SU-DHL-6 (cell line): ENCODE results near the gene ERP29.

ENCODE experiments used
- H2AFZ ChIP-seq: fragments of 200-600 bp; sonication (generic); 2 replicates; pipeline ENCODE4 v1.6.1; 2014; ENCODE audit warnings: low read depth, mild to moderate bottlenecking, moderate library complexity, mixed read lengths, antibody characterized with exemption, low read length; ENCODE audit not compliant: severe bottlenecking
- H3F3A ChIP-seq: fragments of 200-600 bp; shearing (Covaris generic); 2 replicates; pipeline ENCODE4 v1.6.0; 2016; ENCODE audit warnings: antibody characterized with exemption, mild to moderate bottlenecking; ENCODE audit not compliant: insufficient read depth
- H3K27ac ChIP-seq: fragments of 200-600 bp; sonication (generic); 2 replicates; pipeline ENCODE4 v1.5.1; 2016; ENCODE audit warnings: low read depth, mild to moderate bottlenecking, low read length, moderate library complexity, mixed read lengths
- H3K27me3 ChIP-seq: fragments of 200-600 bp; sonication (generic), shearing (Covaris generic); 2 replicates; pipeline ENCODE4 v1.6.0; 2014; ENCODE audit warnings: mild to moderate bottlenecking, low read length
- H3K36me3 ChIP-seq: fragments of 200-600 bp; sonication (generic); 2 replicates; pipeline ENCODE4 v1.6.1; 2014; ENCODE audit warnings: mild to moderate bottlenecking, low read length, mixed read lengths
- H3K4me2 ChIP-seq: fragments of 300-600, 200-600 bp; shearing (Covaris generic), sonication (generic); 2 replicates; pipeline ENCODE4 v1.6.0; 2014; ENCODE audit warnings: low read length, low read depth, mild to moderate bottlenecking; ENCODE audit not compliant: poor library complexity, severe bottlenecking
- H3K4me3 ChIP-seq: fragments of 200-600 bp; sonication (generic); 2 replicates; pipeline ENCODE4 v1.5.1; 2014; ENCODE audit warnings: antibody characterized with exemption, low read length, mild to moderate bottlenecking, mixed read lengths; ENCODE audit not compliant: insufficient read depth, poor library complexity, severe bottlenecking
- H3K79me2 ChIP-seq: fragments of 200-600 bp; sonication (generic); 2 replicates; pipeline ENCODE4 v1.6.1; 2014; ENCODE audit warnings: mild to moderate bottlenecking, low read length, moderate library complexity; ENCODE audit not compliant: insufficient read depth
- H3K9ac ChIP-seq: fragments of 200-600 bp; sonication (generic); 2 replicates; pipeline ENCODE4 v1.7.0; 2014; ENCODE audit warnings: mild to moderate bottlenecking, low read length
- H3K9me2 ChIP-seq: fragments of 200-600 bp; sonication (generic); replicated peaks from 2 replicates; pipeline ENCODE4 v1.6.1; 2014; ENCODE audit warnings: low read length; ENCODE audit not compliant: insufficient read depth
- H3K9me3 ChIP-seq: fragments of 200-600 bp; sonication (generic); 2 replicates; pipeline ENCODE4 v1.6.1; 2014; ENCODE audit warnings: low read length, mixed read lengths; ENCODE audit not compliant: insufficient read depth
- H4K20me1 ChIP-seq: fragments of 200-600 bp; sonication (generic); 2 replicates; pipeline ENCODE4 v1.6.1; 2014; ENCODE audit warnings: low read depth, mild to moderate bottlenecking, antibody characterized with exemption, low read length, moderate library complexity, mixed read lengths
- CTCF ChIP-seq: fragments of 200-600 bp; sonication (generic); IDR thresholded peaks from one replicate; pipeline ENCODE4 v1.5.1; 2017; ENCODE audit warnings: antibody characterized with exemption, mild to moderate bottlenecking, low read length, moderate library complexity; ENCODE audit not compliant: insufficient read depth, poor library complexity, severe bottlenecking
- EZH2phosphoT487 ChIP-seq: fragments of 200-600 bp; sonication (generic), shearing (Covaris generic); conservative IDR thresholded peaks from 2 replicates; pipeline ENCODE4 v1.6.1; 2018; ENCODE audit warnings: mild to moderate bottlenecking, antibody characterized with exemption, low read length, moderate library complexity, mixed read lengths

ERP29 gene

GRCh38 chr12:112049351-112049750 lies 36.1 kb downstream of the ERP29 start:
- Histone ChIP-seq H3K79me2 (no peaks in the 10 kb centered on the region), H2AFZ (no peak overlapping the region), H3K27me3 (no peaks in the 10 kb centered on the region), H3K27ac (no peak overlapping the region), H3K9me3 (no peaks in the 10 kb centered on the region), H3K36me3 (peaks cover 59% of the 10 kb centered on the region), H3F3A (0 out of 2 replicates have a peak, but pooled peaks cover 5% of the 10 kb centered on the region), H3K9ac (no peak overlapping the region), H3K4me2 (no peak overlapping the region), H3K4me3 (no peak overlapping the region), H3K9me2 (no peaks in the 10 kb centered on the region), H4K20me1 (no peaks in the 10 kb centered on the region)
- TF ChIP-seq EZH2phosphoT487 (no peak), CTCF (no peak)

- Histone ChIP-seq H3K9me3 (no peaks in the 10 kb centered on the region), H3K9ac (no peak overlapping the region), H3F3A (no peaks in the 10 kb centered on the region; the same call in 1 of the 2 replicates), H2AFZ (no peak overlapping the region), H3K36me3 (peaks cover 31% of the 10 kb centered on the region), H3K27ac (no peak overlapping the region), H3K4me3 (no peak overlapping the region), H3K79me2 (no peaks in the 10 kb centered on the region), H3K4me2 (no peak overlapping the region), H3K27me3 (no peaks in the 10 kb centered on the region), H4K20me1 (0 out of 2 replicates have a peak, but pooled peaks cover 3% of the 10 kb centered on the region), H3K9me2 (no peaks in the 10 kb centered on the region)
- TF ChIP-seq CTCF (no peak), EZH2phosphoT487 (no peak)
These were observed 47.9 kb downstream of the ERP29 start for GRCh38 chr12:112061137-112061536.

GRCh38 chr12:112063273-112063672 lies 50.0 kb downstream of the ERP29 start:
- H3K9me2 ChIP-seq = no peaks in the 10 kb centered on the region
- 0 out of 2 replicates have a peak, but pooled peaks cover 3% of the 10 kb centered on the region for H4K20me1 ChIP-seq
- TF ChIP-seq CTCF (no peak), EZH2phosphoT487 (no peak)
- no peak overlapping the region for H3K27ac ChIP-seq
- H2AFZ ChIP-seq = no peak overlapping the region
- no peaks in the 10 kb centered on the region for H3K27me3 ChIP-seq
- H3K9me3 ChIP-seq = no peaks in the 10 kb centered on the region
- no peak overlapping the region for H3K4me2 ChIP-seq
- no peaks in the 10 kb centered on the region for H3K79me2 ChIP-seq
- no peak overlapping the region for H3K4me3 ChIP-seq
- H3F3A ChIP-seq = no peaks in the 10 kb centered on the region; the same call in 1 of the 2 replicates
- H3K9ac ChIP-seq = no peak overlapping the region
- H3K36me3 ChIP-seq = peaks cover 36% of the 10 kb centered on the region
